AG09309 (cell line): Measurements from ENCODE around the gene TRIP12.

Experiments
- DNase-seq: peaks from one replicate; pipeline ENCODE4 v3.0.0-alpha.2; 2010; ENCODE audit warnings: low read depth
- H3K4me3 ChIP-seq: 2 replicates; pipeline ENCODE4 v1.5.1; 2011; ENCODE audit warnings: mild to moderate bottlenecking, low read depth, low read length, moderate library complexity; ENCODE audit not compliant: control insufficient read depth
- TF ChIP-seq, protein P1 (sequence below): IDR thresholded peaks from 2 replicates; pipeline ENCODE4 v1.5.1; 2011; ENCODE audit warnings: mild to moderate bottlenecking, low read depth, low read length, inconsistent platforms; ENCODE audit not compliant: insufficient read depth, control insufficient read depth; ENCODE audit errors: missing control alignments

The TRIP12 gene

DNA sequence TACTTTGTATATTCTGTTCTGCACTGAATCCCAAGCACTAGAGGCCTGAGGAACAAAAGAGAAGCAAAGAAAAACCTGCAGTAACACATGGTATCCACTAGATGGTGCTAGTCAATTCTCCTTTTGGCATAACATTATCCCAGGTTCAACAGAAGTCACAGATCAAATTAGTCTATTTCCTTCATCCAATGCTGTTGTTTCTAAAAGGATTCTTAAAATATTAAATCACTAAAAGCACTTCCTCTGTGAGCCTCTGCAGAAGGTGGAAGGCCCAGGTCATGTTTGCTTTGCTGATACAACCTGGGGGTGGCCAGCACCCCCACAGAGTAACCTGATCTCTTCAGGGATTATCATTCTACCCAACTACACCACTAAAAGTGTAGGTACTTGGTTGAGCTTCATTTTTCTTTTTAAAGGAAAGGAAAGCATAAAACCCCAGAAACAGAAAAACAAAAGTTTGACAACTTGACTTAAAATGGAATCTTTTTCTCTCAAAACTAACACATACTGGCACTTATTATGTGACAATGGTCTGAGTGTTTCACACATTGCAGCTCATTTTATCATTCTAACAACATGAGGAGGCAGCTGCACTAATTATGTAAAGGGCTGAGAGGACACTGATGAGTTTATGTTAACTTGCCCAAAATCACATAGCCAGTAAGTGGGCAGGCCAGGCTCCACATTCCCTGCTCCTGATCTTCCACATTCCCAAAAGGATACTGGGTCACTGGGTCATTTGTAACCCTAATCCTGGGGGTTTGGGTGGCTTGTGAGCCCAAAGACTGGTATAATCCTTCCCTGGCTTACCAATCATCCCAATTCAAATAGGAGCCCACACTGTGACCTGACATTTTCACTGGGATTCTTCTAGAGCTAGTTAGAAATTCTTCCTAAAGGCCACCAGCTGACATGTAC lies 140.7 kb downstream of the TRIP12 start:
- DNase-seq: no peak
- H3K4me3 ChIP-seq: no peak overlapping the region
- TF ChIP-seq, protein P1, sequence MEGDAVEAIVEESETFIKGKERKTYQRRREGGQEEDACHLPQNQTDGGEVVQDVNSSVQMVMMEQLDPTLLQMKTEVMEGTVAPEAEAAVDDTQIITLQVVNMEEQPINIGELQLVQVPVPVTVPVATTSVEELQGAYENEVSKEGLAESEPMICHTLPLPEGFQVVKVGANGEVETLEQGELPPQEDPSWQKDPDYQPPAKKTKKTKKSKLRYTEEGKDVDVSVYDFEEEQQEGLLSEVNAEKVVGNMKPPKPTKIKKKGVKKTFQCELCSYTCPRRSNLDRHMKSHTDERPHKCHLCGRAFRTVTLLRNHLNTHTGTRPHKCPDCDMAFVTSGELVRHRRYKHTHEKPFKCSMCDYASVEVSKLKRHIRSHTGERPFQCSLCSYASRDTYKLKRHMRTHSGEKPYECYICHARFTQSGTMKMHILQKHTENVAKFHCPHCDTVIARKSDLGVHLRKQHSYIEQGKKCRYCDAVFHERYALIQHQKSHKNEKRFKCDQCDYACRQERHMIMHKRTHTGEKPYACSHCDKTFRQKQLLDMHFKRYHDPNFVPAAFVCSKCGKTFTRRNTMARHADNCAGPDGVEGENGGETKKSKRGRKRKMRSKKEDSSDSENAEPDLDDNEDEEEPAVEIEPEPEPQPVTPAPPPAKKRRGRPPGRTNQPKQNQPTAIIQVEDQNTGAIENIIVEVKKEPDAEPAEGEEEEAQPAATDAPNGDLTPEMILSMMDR: peak; percentile 79

DNA sequence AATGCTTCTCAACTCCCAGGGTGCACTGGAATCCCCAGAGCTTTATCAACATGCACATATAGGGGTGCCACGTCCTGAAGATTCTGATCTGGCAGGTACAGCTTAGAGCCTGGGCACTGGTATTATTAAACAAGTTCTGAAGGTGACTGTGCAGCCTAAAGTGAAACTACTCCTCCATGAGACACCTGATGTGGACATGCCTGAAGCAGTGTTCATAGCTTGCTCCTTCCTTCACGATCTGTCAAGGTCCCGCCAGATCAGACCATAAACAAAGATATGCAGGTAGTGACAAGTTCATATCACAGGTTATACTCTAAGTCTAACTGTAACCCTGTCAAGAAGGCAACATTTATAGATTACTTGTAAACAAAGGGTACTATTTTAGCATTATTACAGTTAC lies 142.2 kb downstream of the TRIP12 start:
- DNase-seq: no peak

DNA sequence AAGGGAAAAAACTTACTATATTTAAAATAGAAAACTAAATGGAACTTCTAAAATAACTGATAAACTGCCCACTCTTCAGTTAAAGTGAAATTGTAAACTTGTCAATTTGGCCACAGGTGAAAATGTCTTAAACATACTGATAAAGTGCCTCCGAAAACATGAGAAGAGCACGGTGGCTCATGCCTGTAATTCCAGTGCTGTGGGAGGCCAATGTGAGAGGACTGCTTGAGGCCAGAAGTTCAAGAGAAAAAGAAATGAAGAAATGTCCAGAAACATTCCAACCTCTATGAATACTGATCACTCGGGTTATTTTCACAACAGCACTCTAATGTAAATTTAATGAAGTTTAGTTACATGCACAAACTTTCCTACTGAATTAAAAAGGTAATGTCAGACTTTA lies 144.1 kb downstream of the TRIP12 start:
- TF ChIP-seq, protein P1: no peak
- DNase-seq: no peak
- no peak overlapping the region for H3K4me3 ChIP-seq

More for the DNA sequence above, 142.2 kb downstream of the TRIP12 start:
- TF ChIP-seq, protein P1: no peak
- H3K4me3 ChIP-seq: no peak overlapping the region

DNA sequence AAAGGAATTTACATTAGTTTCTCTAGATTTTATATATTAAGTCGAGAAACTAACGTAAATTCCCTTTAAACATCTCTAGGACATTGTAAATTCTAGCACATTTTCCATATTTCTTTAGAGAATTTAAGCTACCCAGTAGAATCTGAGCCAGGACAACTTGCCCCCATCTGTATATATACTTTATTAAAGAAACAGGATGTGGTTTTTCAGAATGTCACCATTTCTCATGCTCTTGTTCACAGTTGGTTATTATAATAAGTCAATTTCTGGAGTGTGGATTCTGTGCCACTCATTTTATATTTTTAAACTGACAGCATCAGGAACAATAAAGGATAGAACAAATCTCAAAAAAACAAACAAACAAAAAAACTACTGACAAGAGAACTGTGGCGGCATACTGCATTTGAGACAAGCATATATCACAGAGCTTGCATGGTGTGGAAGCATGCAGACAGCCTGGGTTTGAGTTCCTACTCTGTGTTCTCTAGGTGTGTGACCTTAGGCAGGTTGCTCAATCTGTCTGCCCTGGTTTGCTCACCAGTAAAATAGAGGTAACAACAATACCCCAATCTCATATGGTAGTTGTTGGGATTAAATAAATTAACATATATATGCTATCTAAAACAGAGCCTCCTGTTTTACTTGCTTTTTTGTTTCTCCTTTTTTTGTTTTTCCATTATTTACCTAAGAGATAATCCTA lies 146.0 kb downstream of the TRIP12 start:
- DNase-seq: no peak
- TF ChIP-seq, protein P1: no peak
- no peak overlapping the region for H3K4me3 ChIP-seq

DNA sequence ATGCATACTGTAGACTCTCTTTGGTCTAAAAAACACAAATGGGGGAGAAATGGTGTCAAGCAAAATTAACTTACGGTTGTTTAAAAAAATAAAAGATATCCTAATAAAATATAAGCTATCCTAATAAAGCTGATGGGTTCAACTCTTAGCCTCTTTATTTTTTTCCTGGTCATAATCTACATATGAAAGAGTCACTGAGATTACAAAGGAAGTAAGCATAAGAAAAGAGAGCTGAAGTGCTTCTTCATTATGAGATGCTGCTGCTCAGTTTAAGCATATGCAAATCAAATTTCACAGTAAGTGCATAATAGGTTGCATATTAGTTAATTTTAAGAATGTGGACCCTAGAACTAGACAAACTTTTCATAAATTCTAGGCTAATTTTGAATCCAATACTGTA lies 147.6 kb downstream of the TRIP12 start:
- TF ChIP-seq, protein P1: no peak
- no peak overlapping the region for H3K4me3 ChIP-seq
- DNase-seq: no peak

DNA sequence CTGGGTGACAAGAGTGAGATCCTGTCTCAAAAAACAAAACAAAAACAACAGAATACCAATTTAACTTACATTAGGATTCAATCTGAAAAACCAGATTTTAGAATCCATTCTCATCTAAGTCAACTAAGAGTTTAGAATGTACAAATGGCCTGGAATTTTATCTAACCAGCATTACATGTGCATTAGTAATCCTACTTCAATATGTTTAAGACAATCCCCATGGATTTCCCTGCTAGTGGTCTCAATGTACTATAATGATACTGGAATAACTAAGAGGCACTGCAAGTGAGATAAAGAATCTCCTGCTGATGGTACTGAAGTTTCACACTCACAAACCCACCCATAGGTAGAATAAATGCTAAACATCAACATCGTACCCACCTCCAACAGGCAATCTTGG lies 153.6 kb downstream of the TRIP12 start:
- no peak overlapping the region for H3K4me3 ChIP-seq
- TF ChIP-seq, protein P1: no peak
- DNase-seq: no peak
